SK-MEL-5 (cell line): ENCODE data around the gene E2F7. TPM values are rescaled to one million over a fixed set of nuclear protein-coding genes. Genes with fewer than 3 reads are reported as not detected.
"Not testable (repeated sequence)": the region's sequence is repeated elsewhere in the genome, so short reads cannot be mapped to it uniquely, and the experiment has no call there.

ENCODE experiments used
- DNase-seq: peaks from one replicate; pipeline ENCODE4 v3.0.0-alpha.2; 2016; ENCODE audit warnings: low read depth, low spot score
- in situ Hi-C: cut with HindIII; loops from 2 replicates; pipeline ENCODE4 v1.10.0; 2016; ENCODE audit warnings: low sequenced_read_pairs, high pct_unique_total_duplicates, low pct_unique_long_range_greater_than_20kb
- polyA plus RNA-seq, 2 experiments: library from polyadenylated mRNA; depleted of rRNA; stranded (reverse); fragments of >200 nt; gene quantifications; 2 replicates each; pipeline ENCODE4 v1.2.3, GENCODE V29; 2015
- total RNA-seq: library from RNA; depleted of rRNA; stranded (reverse); fragments of >200 nt; shearing (Covaris generic); gene quantifications from 2 replicates; pipeline ENCODE4 v1.2.3, GENCODE V29; 2014; rRNA removed

The E2F7 gene
- total RNA-seq, result 5.0 and 6.8 TPM in 2 replicates
- polyA plus RNA-seq (2015; cell fraction: cytosol; rRNA removed), result 8.5 and 10.8 TPM in 2 replicates
- 35.5 and 44.6 TPM in 2 replicates for polyA plus RNA-seq (2015; cell fraction: nucleus; rRNA removed)

DNA sequence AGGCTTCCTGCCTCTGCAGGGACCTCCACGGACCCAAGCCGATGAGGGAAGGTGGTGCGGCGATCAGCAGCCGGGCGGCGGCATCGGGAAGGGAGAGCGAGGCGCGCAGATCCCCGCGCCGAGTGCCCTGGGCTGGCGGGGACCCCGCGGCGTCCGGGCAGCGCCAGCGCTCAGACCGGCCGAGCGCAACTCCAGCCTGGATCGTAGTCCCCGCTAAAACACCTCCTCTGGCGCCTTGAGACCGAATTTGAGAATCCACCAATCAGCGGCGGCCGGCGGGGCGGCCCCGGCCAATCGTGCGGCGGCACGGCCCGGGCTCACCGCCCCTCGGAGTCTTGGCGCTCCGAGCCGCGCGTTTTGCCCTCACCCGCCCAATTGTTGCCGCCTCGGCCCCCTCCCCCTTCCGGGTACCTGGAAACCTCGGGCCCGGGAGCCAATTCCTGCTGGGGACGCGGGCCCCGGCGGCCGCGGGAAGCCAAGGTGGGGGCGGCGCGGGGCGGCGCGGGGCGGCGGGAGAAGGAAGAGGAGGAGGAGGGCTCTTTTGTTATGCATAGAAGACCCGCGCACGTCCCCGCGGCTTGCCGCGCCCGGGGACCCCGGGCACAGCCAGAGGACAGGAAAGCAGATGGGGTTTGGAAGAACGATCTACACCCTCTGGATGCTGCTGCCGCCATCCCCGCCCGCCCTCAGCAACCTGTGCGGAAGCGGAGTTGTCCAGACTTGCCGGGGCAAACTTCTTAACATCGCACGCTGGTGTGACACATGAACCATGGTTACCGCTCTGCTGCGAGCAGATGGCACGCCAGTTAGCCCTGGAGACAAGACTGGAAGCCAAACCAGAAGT, at the start of gene E2F7:
TSS of gene E2F7 (minus strand) at position 209 of the 844 bp plus-strand sequence. CDS start 934 bp downstream, outside the sequence.
- in situ Hi-C loops, result no loop called here

GRCh38 chr12:77113971-77114370, 48.6 kb upstream of the E2F7 start:
- DNase-seq, result no peak
- in situ Hi-C loops, result no loop called here

More for the DNA sequence above, at the start of gene E2F7:
- peak; percentile 92 for DNase-seq

GRCh38 chr12:77108707-77109106, 43.3 kb upstream of the E2F7 start:
- DNase-seq, result no peak
- in situ Hi-C loops, result no loop called here

DNA sequence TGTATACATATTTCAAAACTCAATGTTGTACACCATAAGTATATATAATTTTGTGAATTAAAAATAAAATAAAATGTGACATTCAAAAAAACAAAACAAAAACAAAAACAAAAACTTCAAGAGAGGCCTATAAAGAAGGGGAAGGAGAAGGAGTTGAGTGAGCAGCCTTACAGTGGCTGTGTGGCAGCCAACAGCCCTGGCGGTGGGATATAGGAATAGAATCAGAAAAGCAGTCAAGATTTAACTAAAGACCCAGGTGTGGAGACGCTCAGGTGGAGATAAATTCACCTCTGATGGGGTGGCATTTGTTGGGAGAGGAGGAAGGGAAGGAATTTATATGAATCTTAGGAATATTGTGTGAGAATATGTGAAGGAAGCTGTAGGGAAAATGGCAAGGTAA, 41.8 kb upstream of the E2F7 start:
- in situ Hi-C loops, result no loop called here
- no peak for DNase-seq

- no peak for DNase-seq
- in situ Hi-C loops, result no loop called here
Measured at GRCh38 chr12:77104792-77105191, 39.4 kb upstream of the E2F7 start.

- in situ Hi-C loops, result no loop called here
- no peak for DNase-seq
Measured at GRCh38 chr12:77104286-77104685, 38.9 kb upstream of the E2F7 start.

- no peak for DNase-seq
- in situ Hi-C loops, result no loop called here
Measured at GRCh38 chr12:77102691-77103090, 37.3 kb upstream of the E2F7 start.

- in situ Hi-C loops, result no loop called here
- DNase-seq, result no peak
Measured at GRCh38 chr12:77102123-77102522, 36.8 kb upstream of the E2F7 start.

- DNase-seq, result no peak
- in situ Hi-C loops, result no loop called here
Measured at GRCh38 chr12:77099799-77100198, 34.4 kb upstream of the E2F7 start.

DNA sequence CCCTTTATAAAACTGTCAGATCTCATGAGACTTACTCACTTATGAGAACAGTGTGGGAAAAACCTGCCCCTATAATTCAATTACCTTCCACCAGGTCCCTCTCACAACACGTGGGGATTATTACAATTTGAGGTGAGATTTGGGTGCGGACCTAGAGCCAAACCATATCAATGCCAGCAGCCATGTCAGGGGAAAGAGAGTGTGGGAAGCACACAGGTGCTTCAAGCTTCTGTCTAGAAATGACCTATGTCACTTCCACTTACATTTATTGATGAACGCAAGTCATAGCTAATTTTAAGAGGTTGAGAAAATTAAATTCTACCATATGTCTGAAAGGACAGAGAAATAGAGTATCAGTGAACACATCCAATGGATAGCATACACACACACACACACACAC, 32.5 kb upstream of the E2F7 start:
- in situ Hi-C loops, result no loop called here
- no peak for DNase-seq

DNA sequence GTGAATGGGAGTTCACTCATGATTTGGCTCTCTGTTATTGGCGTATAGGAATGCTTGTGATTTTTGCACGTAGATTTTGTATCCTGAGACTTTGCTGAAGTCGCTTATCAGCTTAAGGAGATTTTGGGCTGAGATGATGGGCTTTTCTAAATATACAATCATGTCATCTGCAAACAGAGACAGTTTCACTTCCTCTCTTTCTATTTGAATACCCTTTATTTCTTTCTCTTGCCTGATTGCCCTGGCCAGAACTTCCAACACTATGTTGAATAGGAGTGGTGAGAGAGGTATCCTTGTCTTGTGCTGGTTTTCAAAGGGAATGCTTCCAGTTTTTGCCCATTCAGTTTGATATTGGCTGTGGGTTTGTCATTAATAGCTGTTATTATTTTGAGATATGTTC, 26.9 kb upstream of the E2F7 start:
- in situ Hi-C loops, DNase-seq: not testable (repeated sequence)

GRCh38 chr12:77089686-77090220, 24.4 kb upstream of the E2F7 start:
- DNase-seq, result peak; percentile 80
- in situ Hi-C loops, result no loop called here

DNA sequence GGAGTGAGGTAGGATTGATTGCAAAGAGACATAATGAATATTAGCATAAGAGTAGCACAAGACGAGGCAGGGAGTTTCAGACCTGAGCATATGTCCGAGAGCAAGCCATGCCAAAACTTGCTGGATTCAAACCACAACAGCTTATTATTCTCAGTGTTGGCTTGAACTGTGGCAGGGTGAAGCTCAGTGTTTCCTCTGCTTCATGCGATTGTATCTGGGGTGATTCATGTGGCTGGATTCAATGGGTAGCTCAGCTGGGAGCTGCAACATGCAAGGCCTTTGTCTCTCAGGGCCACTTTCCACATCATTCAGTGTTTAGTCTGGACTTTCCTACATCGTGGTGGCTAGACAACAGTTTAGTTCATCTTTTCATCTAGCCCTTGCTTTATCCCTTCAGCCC, 22.1 kb upstream of the E2F7 start:
- peak; percentile 26 for DNase-seq
- in situ Hi-C loops, result no loop called here

DNA sequence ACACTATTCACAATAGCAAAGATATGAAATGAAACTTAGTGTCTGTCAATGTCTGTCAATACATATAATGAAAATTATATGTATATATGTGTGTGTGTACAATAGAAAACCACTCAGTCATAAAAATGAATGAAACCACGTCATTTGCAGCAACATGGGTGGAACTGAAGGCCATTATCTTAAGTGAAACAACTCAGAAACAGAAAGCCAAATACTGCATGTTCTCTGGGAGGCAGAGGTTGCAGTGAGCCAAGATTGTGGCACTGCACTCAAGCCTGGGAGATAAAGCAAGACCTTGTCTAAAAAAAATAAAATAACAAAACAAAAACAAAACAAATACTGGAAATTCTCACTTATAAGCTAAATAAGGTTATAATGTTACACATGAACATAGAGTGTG, 16.7 kb upstream of the E2F7 start:
- no peak for DNase-seq
- in situ Hi-C loops, result no loop called here

DNA sequence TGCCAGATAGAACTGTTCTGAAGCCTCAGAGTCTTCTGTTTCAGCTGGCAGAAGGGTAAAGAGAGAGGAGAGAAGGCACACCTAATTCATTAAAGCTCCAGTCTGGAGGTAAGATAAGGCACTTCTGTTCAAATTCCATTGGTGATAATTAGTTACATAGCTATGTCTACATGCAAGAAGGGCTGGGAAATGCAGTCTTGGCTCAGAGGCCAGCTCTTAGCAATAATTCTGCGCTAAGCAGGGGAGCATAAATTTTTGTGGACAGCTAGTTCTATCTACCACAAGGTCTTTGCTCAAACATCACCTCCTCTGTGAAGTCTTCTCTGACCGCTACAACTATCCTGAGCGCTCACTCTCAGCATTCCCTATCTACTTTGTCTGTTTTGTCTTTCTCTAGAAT, 14.3 kb upstream of the E2F7 start:
- in situ Hi-C loops, result no loop called here
- no peak for DNase-seq

- no peak for DNase-seq
- in situ Hi-C loops, result no loop called here
Measured at GRCh38 chr12:77078231-77078630, 12.9 kb upstream of the E2F7 start.

- DNase-seq, result no peak
- in situ Hi-C loops, result no loop called here
Measured at GRCh38 chr12:77076886-77077285, 11.5 kb upstream of the E2F7 start.

DNA sequence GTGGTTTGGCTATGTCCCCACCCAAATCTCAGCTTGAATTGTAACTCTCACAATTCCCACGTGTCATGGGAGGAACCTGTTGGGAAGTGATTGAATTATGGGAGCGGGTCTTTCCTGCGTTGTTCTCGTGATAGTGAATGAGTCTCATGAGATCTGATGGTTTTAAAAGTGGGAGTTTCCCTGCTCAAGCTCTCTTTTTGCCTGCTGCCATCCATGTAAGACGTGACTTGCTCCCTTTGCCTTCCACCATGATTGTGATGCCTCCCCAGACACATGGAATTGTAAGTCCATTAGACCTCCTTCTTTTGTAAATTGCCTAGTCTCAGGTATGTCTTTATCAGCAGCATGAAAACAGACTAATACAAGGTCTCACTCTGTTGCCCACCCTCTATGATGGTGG, 8.5 kb upstream of the E2F7 start:
- DNase-seq, in situ Hi-C loops: not testable (repeated sequence)
